MM.1S (cell line): ENCODE results near the gene FAAP100.

ENCODE experiments used
- DNase-seq: peaks from one replicate; pipeline ENCODE4 v3.0.0-alpha.2; 2015
- H2AFZ ChIP-seq: fragments of 300-600 bp; sonication (generic); 2 replicates; pipeline ENCODE4 v1.6.0; 2016; ENCODE audit warnings: antibody characterized with exemption, low read length
- H3F3A ChIP-seq: fragments of 300-600 bp; sonication (generic); 2 replicates; pipeline ENCODE4 v1.6.1; 2016; ENCODE audit warnings: mild to moderate bottlenecking, antibody characterized with exemption, low read length, moderate library complexity, mixed read lengths; ENCODE audit not compliant: insufficient read depth
- H3K27ac ChIP-seq: fragments of 300-600 bp; sonication (generic); 2 replicates; pipeline ENCODE4 v1.5.1; 2016; ENCODE audit warnings: mild to moderate bottlenecking, low read length
- H3K27me3 ChIP-seq: fragments of 300-600 bp; sonication (generic); replicated peaks from 2 replicates; pipeline ENCODE4 v1.6.0; 2016; ENCODE audit warnings: low read length; ENCODE audit not compliant: insufficient read depth
- H3K36me3 ChIP-seq: fragments of 300-600 bp; sonication (generic); replicated peaks from 2 replicates; pipeline ENCODE4 v1.6.1; 2016; ENCODE audit warnings: mild to moderate bottlenecking, low read length, mixed read lengths; ENCODE audit not compliant: insufficient read depth
- H3K4me1 ChIP-seq: fragments of 300-600 bp; sonication (generic); 2 replicates; pipeline ENCODE4 v1.6.1; 2016; ENCODE audit warnings: low read length, mixed read lengths
- H3K4me2 ChIP-seq: fragments of 300-600 bp; sonication (generic); 2 replicates; pipeline ENCODE4 v1.6.0; 2016; ENCODE audit warnings: low read depth, low read length
- H3K4me3 ChIP-seq: fragments of 300-600 bp; sonication (generic); 2 replicates; pipeline ENCODE4 v1.5.1; 2016; ENCODE audit warnings: low read length, mixed read lengths
- H3K79me2 ChIP-seq: fragments of 300-600 bp; sonication (generic); 2 replicates; pipeline ENCODE4 v1.6.1; 2016; ENCODE audit warnings: mixed run types, low read length, mixed read lengths
- H3K9ac ChIP-seq: fragments of 300-600 bp; sonication (generic); 2 replicates; pipeline ENCODE4 v1.6.1; 2016; ENCODE audit warnings: low read length, mixed read lengths
- H3K9me2 ChIP-seq: fragments of 300-600 bp; sonication (generic); replicated peaks from 2 replicates; pipeline ENCODE4 v1.6.1; 2016; ENCODE audit warnings: mild to moderate bottlenecking, low read length, mixed read lengths; ENCODE audit not compliant: insufficient read depth
- H3K9me3 ChIP-seq: fragments of 300-600 bp; sonication (generic); replicated peaks from 2 replicates; pipeline ENCODE4 v1.6.1; 2016; ENCODE audit warnings: mild to moderate bottlenecking, low read length, mixed read lengths; ENCODE audit not compliant: insufficient read depth
- H4K20me1 ChIP-seq: fragments of 300-600 bp; sonication (generic); 2 replicates; pipeline ENCODE4 v1.6.1; 2016; ENCODE audit warnings: mild to moderate bottlenecking, low read length, moderate library complexity, mixed read lengths; ENCODE audit not compliant: insufficient read depth
- EZH2 ChIP-seq: fragments of 300-600 bp; sonication (generic); optimal IDR thresholded peaks from 2 replicates; pipeline ENCODE3; 2017; ENCODE audit warnings: low read depth, mild to moderate bottlenecking, antibody characterized with exemption, low read length, mixed read lengths
- EZH2phosphoT487 ChIP-seq: fragments of 300-600 bp; sonication (generic); IDR thresholded peaks from 2 replicates; pipeline ENCODE4 v1.6.1; 2018; ENCODE audit warnings: antibody characterized with exemption, low read length
- TF ChIP-seq, protein P1 (sequence below): fragments of 300-600 bp; sonication (generic); IDR thresholded peaks from 2 replicates; pipeline ENCODE4 v1.5.1; 2016; ENCODE audit warnings: antibody characterized with exemption, low read length, mixed read lengths

FAAP100 gene

DNA sequence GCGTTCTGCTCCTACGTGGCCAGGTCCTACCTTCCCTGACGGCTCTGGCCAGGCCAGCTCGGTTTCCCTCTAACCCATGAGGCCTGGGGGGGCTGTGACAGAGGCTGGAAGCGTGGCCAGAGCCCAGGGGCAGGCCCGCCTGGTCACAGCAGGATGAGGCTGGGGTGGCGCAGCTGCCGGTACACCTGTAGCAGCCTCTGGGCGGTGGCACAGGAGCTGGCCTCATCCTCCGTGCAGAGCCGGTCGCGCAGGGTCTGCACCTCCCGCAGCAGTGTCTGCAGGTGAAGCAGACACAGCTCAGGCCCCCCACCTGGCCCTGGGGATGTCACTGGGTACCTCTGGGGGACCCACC, 11.5 kb downstream of the FAAP100 start:
- H3K4me3 ChIP-seq = no peak overlapping the region
- no peaks in the 10 kb centered on the region for H3K4me1 ChIP-seq
- H3K27ac ChIP-seq = no peak overlapping the region
- no peaks in the 10 kb centered on the region for H4K20me1 ChIP-seq
- H3K4me2 ChIP-seq = no peak overlapping the region
- H2AFZ ChIP-seq = no peak overlapping the region
- no peaks in the 10 kb centered on the region for H3K79me2 ChIP-seq
- H3K9me3 ChIP-seq = no peaks in the 10 kb centered on the region
- TF ChIP-seq, protein P1, sequence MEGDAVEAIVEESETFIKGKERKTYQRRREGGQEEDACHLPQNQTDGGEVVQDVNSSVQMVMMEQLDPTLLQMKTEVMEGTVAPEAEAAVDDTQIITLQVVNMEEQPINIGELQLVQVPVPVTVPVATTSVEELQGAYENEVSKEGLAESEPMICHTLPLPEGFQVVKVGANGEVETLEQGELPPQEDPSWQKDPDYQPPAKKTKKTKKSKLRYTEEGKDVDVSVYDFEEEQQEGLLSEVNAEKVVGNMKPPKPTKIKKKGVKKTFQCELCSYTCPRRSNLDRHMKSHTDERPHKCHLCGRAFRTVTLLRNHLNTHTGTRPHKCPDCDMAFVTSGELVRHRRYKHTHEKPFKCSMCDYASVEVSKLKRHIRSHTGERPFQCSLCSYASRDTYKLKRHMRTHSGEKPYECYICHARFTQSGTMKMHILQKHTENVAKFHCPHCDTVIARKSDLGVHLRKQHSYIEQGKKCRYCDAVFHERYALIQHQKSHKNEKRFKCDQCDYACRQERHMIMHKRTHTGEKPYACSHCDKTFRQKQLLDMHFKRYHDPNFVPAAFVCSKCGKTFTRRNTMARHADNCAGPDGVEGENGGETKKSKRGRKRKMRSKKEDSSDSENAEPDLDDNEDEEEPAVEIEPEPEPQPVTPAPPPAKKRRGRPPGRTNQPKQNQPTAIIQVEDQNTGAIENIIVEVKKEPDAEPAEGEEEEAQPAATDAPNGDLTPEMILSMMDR = no peak
- no peak for TF ChIP-seq EZH2phosphoT487
- no peak for TF ChIP-seq EZH2
- DNase-seq = no peak
- H3K9ac ChIP-seq = no peak overlapping the region
- no peaks in the 10 kb centered on the region for H3K27me3 ChIP-seq
- no peaks in the 10 kb centered on the region for H3F3A ChIP-seq
- H3K36me3 ChIP-seq = no peaks in the 10 kb centered on the region
- no peaks in the 10 kb centered on the region for H3K9me2 ChIP-seq

DNA sequence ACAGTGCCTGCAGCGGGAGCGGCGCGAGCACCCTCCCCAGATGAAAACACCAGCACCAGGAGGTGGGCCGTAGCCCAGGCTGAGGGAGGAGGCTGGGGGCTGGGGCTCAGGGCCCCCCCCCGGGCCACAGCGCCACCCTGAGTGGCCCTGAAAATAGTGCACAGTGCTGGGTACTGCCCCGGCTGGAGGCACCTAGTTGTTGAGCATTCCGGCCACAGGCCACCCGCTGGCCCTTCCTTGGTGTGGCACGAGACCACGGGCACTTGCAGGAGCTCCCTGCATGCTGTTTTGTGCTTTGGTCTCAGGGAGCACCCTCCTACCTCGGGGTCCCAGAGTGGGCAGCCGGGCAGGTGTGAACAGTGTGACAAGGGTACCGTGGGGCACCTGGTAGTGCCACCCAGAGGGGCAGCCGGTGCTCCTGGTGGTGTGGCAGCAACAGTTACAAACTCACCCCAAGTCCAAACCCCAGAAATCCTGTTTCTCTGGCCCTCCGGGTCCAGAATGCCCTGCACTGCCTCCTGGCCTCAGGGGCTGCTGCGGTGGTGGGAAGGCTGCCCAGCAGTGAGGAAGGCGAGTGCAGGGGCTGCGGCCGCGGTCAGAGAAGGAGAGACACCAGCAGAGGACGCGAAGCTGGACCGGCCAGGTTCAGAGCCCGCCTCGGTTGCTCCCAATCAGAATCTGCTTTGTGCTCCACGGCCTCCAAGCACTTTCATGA, 12.0 kb downstream of the FAAP100 start:
- H3K36me3 ChIP-seq = no peaks in the 10 kb centered on the region

DNA sequence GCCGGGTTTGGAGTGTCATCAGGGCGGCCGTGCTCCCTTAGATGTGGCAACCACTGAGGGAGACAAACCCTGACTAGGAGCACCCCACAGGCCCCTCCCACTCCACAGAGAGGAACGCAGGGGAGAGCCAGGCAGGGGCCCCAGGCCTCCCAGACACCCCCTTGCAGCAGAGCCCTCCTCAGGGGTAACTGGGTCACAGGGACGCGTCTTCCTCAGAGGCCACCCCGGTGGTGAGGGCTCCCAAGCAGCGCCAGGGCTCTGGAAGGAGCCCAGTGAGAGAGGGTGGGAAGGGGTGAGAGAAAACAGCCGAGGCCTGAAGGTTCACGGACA, 12.6 kb downstream of the FAAP100 start:
- Histone ChIP-seq H3K9ac (no peak overlapping the region), H3K36me3 (no peaks in the 10 kb centered on the region), H3K79me2 (no peaks in the 10 kb centered on the region), H3K4me1 (no peaks in the 10 kb centered on the region), H3K27me3 (no peaks in the 10 kb centered on the region), H3K4me2 (no peak overlapping the region), H3F3A (no peaks in the 10 kb centered on the region), H3K4me3 (no peak overlapping the region), H2AFZ (no peak overlapping the region), H3K27ac (no peak overlapping the region), H4K20me1 (no peaks in the 10 kb centered on the region), H3K9me3 (no peaks in the 10 kb centered on the region), H3K9me2 (no peaks in the 10 kb centered on the region)
- no peak for DNase-seq
- no peak for TF ChIP-seq EZH2
- TF ChIP-seq, protein P1 = no peak
- TF ChIP-seq EZH2phosphoT487 = no peak

More for the DNA sequence above, 12.0 kb downstream of the FAAP100 start:
- H3K4me1 ChIP-seq = no peaks in the 10 kb centered on the region
- H3K9me3 ChIP-seq = no peaks in the 10 kb centered on the region
- TF ChIP-seq EZH2 (no peak), EZH2phosphoT487 (no peak)
- TF ChIP-seq, protein P1 = no peak
- no peaks in the 10 kb centered on the region for H3K27me3 ChIP-seq
- H4K20me1 ChIP-seq = no peaks in the 10 kb centered on the region
- no peak overlapping the region for H3K4me3 ChIP-seq
- DNase-seq = no peak
- H3K9ac ChIP-seq = no peak overlapping the region
- no peak overlapping the region for H3K27ac ChIP-seq
- no peaks in the 10 kb centered on the region for H3K79me2 ChIP-seq
- no peak overlapping the region for H2AFZ ChIP-seq
- no peaks in the 10 kb centered on the region for H3F3A ChIP-seq
- H3K4me2 ChIP-seq = no peak overlapping the region
- H3K9me2 ChIP-seq = no peaks in the 10 kb centered on the region
